Tibial nerve (tissue), 3 donors: ENCODE data around the gene CTDSP2.

Experiments
- CTCF ChIP-seq, 5 experiments: fragments of 200-600 bp in 3 of 5; fragments of 450-650 bp in 2 of 5; sonication (generic) in 3 of 5; IDR thresholded peaks; one replicate each; pipeline ENCODE4 v1.5.1; 2016 to 2019; ENCODE audit warnings: antibody characterized with exemption in 5 of 5, mild to moderate bottlenecking in 3 of 5, moderate library complexity in 2 of 5
- POLR2A ChIP-seq, 2 donors: fragments of 450-650 bp; IDR thresholded peaks; one replicate each; pipeline ENCODE4 v1.6.1; 2017; ENCODE audit warnings: antibody characterized with exemption in 2 of 2, mild to moderate bottlenecking in 2 of 2, moderate library complexity in 2 of 2

- TF ChIP-seq CTCF (IDR thresholded peaks at IDR 0.05) (no peak), POLR2A (IDR thresholded peaks at IDR 0.05) (no peak)
Measured at GRCh38 chr12:57815177-57816000, 31.1 kb downstream of the CTDSP2 start.
